HG02885 (cell line): ENCODE results near the gene SRGAP1.
"Not testable (repeated sequence)": the region's sequence is repeated elsewhere in the genome, so short reads cannot be mapped to it uniquely, and the experiment has no call there.

Experiments used
- ATAC-seq: cut with Tn5 transposase; IDR thresholded peaks from one replicate; pipeline ENCODE4 v1.9.1; 2021; ENCODE audit warnings: mild to moderate bottlenecking; ENCODE audit not compliant: unreplicated experiment, poor library complexity

SRGAP1 gene

GRCh38 chr12:63863658-63864453, 19.4 kb downstream of the SRGAP1 start:
- ATAC-seq, result no peak

GRCh38 chr12:63864454-63864706, 19.9 kb downstream of the SRGAP1 start:
- ATAC-seq, result no peak

- ATAC-seq, result no peak
Observed at GRCh38 chr12:63865448-63865847, 20.9 kb downstream of the SRGAP1 start.

- no peak for ATAC-seq
Observed at GRCh38 chr12:63867053-63867452, 22.6 kb downstream of the SRGAP1 start.

GRCh38 chr12:63869656-63870055, 25.2 kb downstream of the SRGAP1 start:
- no peak for ATAC-seq

- ATAC-seq, result no peak
Observed at GRCh38 chr12:63870838-63871237, 26.3 kb downstream of the SRGAP1 start.

GRCh38 chr12:63874897-63875480, 30.5 kb downstream of the SRGAP1 start:
- no peak for ATAC-seq

GRCh38 chr12:63875703-63876102, 31.2 kb downstream of the SRGAP1 start:
- no peak for ATAC-seq

- ATAC-seq, result no peak
Observed at GRCh38 chr12:63876980-63877379, 32.5 kb downstream of the SRGAP1 start.

GRCh38 chr12:63877693-63878092, 33.2 kb downstream of the SRGAP1 start:
- ATAC-seq, result no peak

GRCh38 chr12:63880235-63880634, 35.7 kb downstream of the SRGAP1 start:
- ATAC-seq, result not testable (repeated sequence)

- no peak for ATAC-seq
Observed at GRCh38 chr12:63880742-63881263, 36.3 kb downstream of the SRGAP1 start.

GRCh38 chr12:63882844-63883243, 38.3 kb downstream of the SRGAP1 start:
- ATAC-seq, result no peak

GRCh38 chr12:63885401-63885800, 40.9 kb downstream of the SRGAP1 start:
- ATAC-seq, result no peak

- no peak for ATAC-seq
Observed at GRCh38 chr12:63888908-63889635, 44.6 kb downstream of the SRGAP1 start.

- ATAC-seq, result no peak
Observed at GRCh38 chr12:63889721-63890509, 45.4 kb downstream of the SRGAP1 start.

GRCh38 chr12:63893170-63893569, 48.7 kb downstream of the SRGAP1 start:
- no peak for ATAC-seq

- no peak for ATAC-seq
Observed at GRCh38 chr12:63894132-63894531, 49.6 kb downstream of the SRGAP1 start.

- no peak for ATAC-seq
Observed at GRCh38 chr12:63895841-63896240, 51.3 kb downstream of the SRGAP1 start.

GRCh38 chr12:63897931-63898330, 53.4 kb downstream of the SRGAP1 start:
- no peak for ATAC-seq
